ENCODE results near the gene CRISP2. TPM values are rescaled to one million over a fixed set of nuclear protein-coding genes. Genes with fewer than 3 reads are reported as not detected.

The CRISP2 gene
- total and polyA plus RNA-seq, 4 donors: 0.28 TPM; not detected in 3

DNA sequence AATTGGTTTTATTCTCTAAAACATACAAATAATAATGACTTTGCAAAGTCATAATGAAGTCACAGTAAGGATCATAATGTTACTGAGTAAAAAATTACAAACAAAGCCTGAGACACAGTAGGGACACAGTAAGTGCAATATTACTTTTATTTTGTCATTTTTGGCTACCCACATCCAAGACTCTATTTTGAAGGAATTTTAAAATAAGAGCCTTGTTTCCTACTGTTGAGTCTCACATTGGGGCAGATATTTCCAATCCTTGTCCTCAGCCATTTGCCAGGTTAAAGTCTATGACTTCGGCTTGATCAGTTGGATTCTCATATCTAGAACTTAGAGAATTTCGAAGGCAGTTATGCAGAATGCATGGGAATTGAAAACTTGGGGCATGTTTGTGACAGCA, 65.9 kb downstream of the CRISP2 start:
- TF ChIP-seq TAF1 (conservative IDR thresholded peaks at IDR 0.05): no peak
- TF ChIP-seq EGR1 (IDR thresholded peaks at IDR 0.05; ENCODE audit: low read depth in 2 of 2): no peak
- TF ChIP-seq, protein P1, sequence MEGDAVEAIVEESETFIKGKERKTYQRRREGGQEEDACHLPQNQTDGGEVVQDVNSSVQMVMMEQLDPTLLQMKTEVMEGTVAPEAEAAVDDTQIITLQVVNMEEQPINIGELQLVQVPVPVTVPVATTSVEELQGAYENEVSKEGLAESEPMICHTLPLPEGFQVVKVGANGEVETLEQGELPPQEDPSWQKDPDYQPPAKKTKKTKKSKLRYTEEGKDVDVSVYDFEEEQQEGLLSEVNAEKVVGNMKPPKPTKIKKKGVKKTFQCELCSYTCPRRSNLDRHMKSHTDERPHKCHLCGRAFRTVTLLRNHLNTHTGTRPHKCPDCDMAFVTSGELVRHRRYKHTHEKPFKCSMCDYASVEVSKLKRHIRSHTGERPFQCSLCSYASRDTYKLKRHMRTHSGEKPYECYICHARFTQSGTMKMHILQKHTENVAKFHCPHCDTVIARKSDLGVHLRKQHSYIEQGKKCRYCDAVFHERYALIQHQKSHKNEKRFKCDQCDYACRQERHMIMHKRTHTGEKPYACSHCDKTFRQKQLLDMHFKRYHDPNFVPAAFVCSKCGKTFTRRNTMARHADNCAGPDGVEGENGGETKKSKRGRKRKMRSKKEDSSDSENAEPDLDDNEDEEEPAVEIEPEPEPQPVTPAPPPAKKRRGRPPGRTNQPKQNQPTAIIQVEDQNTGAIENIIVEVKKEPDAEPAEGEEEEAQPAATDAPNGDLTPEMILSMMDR (IDR thresholded peaks at IDR 0.05; ENCODE audit: low read depth, low read length, missing input control): no peak
- TF ChIP-seq RXRA (IDR thresholded peaks at IDR 0.05): no peak
- TF ChIP-seq, protein P2, sequence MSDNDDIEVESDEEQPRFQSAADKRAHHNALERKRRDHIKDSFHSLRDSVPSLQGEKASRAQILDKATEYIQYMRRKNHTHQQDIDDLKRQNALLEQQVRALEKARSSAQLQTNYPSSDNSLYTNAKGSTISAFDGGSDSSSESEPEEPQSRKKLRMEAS (IDR thresholded peaks at IDR 0.05): no peak
- no peak for TF ChIP-seq FOXA1 (IDR thresholded peaks at IDR 0.05)
- Histone ChIP-seq H3K27ac (ENCODE audit: low read depth in 1 of 2, low read length in 2 of 2) (no peak overlapping the region), H3K4me3 (ENCODE audit: low read depth in 1 of 3, low read length in 3 of 3) (no peak overlapping the region), H3K9me3 (ENCODE audit: control insufficient read depth in 4 of 4, low read length in 3 of 4) (no peaks in the 10 kb centered on the region), H3K27me3 (ENCODE audit: control insufficient read depth in 4 of 4, insufficient read depth in 4 of 4, low read length in 3 of 4) (no peaks in the 10 kb centered on the region), H3K36me3 (ENCODE audit: control insufficient read depth in 4 of 4, insufficient read depth in 3 of 4, low read depth in 1 of 4, low read length in 3 of 4) (no peaks in the 10 kb centered on the region), H3K9ac (ENCODE audit: low read depth in 1 of 2, low read length in 2 of 2) (no peak overlapping the region), H3K4me1 (ENCODE audit: control insufficient read depth in 4 of 4, insufficient read depth in 4 of 4, low read length in 3 of 4) (no peaks in the 10 kb centered on the region)
- DNase-seq (ENCODE audit: low spot score): no peak
- WGBS: 89% methylated on average over 2 of the region's 2 CpGs

DNA sequence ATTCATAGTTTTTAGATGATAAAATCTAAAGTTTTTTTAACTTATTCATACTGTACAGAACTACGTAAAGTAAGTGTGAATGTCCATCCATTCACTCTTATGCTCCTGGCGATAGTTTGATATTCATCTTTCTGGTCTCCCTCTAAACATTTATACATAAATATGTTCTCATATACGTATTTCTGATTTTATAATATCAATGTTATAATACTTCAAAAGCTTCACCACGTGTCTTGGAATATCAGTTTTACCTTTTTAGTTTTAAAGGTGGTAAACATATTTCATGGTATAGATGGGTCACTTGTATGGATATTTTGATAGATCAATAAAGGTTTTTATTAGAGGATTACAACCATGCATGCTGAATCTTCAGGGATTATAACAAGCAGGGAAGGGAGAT, 66.4 kb downstream of the CRISP2 start:
- DNase-seq (ENCODE audit: low spot score): no peak
- H3K9me3 ChIP-seq (ENCODE audit: control insufficient read depth in 4 of 4, low read length in 3 of 4): no peaks in the 10 kb centered on the region
- H3K4me1 ChIP-seq (ENCODE audit: control insufficient read depth in 4 of 4, insufficient read depth in 4 of 4, low read length in 3 of 4): no peaks in the 10 kb centered on the region
- no peak overlapping the region for H3K9ac ChIP-seq (ENCODE audit: low read depth in 1 of 2, low read length in 2 of 2)
- H3K27ac ChIP-seq (ENCODE audit: low read depth in 1 of 2, low read length in 2 of 2): no peak overlapping the region
- H3K36me3 ChIP-seq (ENCODE audit: control insufficient read depth in 4 of 4, insufficient read depth in 3 of 4, low read depth in 1 of 4, low read length in 3 of 4): no peaks in the 10 kb centered on the region
- 73% methylated on average over 4 of the region's 4 CpGs for WGBS
- H3K27me3 ChIP-seq (ENCODE audit: control insufficient read depth in 4 of 4, insufficient read depth in 4 of 4, low read length in 3 of 4): no peaks in the 10 kb centered on the region
- no peak for TF ChIP-seq YY1 (IDR thresholded peaks at IDR 0.05)
- no peak for TF ChIP-seq GABPA (IDR thresholded peaks at IDR 0.05 in 1 of 2, conservative IDR thresholded peaks at IDR 0.05 in 1 of 2)
- no peak for TF ChIP-seq HNF4A (conservative IDR thresholded peaks at IDR 0.05)
- no peak for TF ChIP-seq TAF1 (conservative IDR thresholded peaks at IDR 0.05)
- TF ChIP-seq FOXA1 (IDR thresholded peaks at IDR 0.05): no peak
- TF ChIP-seq, protein P3, sequence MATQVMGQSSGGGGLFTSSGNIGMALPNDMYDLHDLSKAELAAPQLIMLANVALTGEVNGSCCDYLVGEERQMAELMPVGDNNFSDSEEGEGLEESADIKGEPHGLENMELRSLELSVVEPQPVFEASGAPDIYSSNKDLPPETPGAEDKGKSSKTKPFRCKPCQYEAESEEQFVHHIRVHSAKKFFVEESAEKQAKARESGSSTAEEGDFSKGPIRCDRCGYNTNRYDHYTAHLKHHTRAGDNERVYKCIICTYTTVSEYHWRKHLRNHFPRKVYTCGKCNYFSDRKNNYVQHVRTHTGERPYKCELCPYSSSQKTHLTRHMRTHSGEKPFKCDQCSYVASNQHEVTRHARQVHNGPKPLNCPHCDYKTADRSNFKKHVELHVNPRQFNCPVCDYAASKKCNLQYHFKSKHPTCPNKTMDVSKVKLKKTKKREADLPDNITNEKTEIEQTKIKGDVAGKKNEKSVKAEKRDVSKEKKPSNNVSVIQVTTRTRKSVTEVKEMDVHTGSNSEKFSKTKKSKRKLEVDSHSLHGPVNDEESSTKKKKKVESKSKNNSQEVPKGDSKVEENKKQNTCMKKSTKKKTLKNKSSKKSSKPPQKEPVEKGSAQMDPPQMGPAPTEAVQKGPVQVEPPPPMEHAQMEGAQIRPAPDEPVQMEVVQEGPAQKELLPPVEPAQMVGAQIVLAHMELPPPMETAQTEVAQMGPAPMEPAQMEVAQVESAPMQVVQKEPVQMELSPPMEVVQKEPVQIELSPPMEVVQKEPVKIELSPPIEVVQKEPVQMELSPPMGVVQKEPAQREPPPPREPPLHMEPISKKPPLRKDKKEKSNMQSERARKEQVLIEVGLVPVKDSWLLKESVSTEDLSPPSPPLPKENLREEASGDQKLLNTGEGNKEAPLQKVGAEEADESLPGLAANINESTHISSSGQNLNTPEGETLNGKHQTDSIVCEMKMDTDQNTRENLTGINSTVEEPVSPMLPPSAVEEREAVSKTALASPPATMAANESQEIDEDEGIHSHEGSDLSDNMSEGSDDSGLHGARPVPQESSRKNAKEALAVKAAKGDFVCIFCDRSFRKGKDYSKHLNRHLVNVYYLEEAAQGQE (IDR thresholded peaks at IDR 0.05): no peak
- TF ChIP-seq, protein P4, sequence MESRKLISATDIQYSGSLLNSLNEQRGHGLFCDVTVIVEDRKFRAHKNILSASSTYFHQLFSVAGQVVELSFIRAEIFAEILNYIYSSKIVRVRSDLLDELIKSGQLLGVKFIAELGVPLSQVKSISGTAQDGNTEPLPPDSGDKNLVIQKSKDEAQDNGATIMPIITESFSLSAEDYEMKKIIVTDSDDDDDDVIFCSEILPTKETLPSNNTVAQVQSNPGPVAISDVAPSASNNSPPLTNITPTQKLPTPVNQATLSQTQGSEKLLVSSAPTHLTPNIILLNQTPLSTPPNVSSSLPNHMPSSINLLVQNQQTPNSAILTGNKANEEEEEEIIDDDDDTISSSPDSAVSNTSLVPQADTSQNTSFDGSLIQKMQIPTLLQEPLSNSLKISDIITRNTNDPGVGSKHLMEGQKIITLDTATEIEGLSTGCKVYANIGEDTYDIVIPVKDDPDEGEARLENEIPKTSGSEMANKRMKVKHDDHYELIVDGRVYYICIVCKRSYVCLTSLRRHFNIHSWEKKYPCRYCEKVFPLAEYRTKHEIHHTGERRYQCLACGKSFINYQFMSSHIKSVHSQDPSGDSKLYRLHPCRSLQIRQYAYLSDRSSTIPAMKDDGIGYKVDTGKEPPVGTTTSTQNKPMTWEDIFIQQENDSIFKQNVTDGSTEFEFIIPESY (IDR thresholded peaks at IDR 0.05): no peak
- TF ChIP-seq RAD21 (IDR thresholded peaks at IDR 0.05): no peak
- TF ChIP-seq, protein P5, sequence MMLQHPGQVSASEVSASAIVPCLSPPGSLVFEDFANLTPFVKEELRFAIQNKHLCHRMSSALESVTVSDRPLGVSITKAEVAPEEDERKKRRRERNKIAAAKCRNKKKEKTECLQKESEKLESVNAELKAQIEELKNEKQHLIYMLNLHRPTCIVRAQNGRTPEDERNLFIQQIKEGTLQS (IDR thresholded peaks at IDR 0.05): no peak
- TF ChIP-seq RXRA (IDR thresholded peaks at IDR 0.05): no peak
- TF ChIP-seq HNF4G (IDR thresholded peaks at IDR 0.05): no peak
- no peak for TF ChIP-seq JUND (IDR thresholded peaks at IDR 0.05)
- TF ChIP-seq EGR1 (IDR thresholded peaks at IDR 0.05; ENCODE audit: low read depth in 2 of 2): no peak
- TF ChIP-seq, protein P2 (IDR thresholded peaks at IDR 0.05): no peak
- TF ChIP-seq, protein P1 (IDR thresholded peaks at IDR 0.05; ENCODE audit: low read depth, low read length, missing input control): no peak
- no peak for TF ChIP-seq SP1 (IDR thresholded peaks at IDR 0.05)
- TF ChIP-seq NR2F2 (IDR thresholded peaks at IDR 0.05): no peak
- TF ChIP-seq FOXA2 (IDR thresholded peaks at IDR 0.05): no peak
- no peak overlapping the region for H3K4me3 ChIP-seq (ENCODE audit: low read depth in 1 of 3, low read length in 3 of 3)
